Activated CD8-positive, alpha-beta memory T cell treated with anti-CD3 and anti-CD28 coated beads, Interleukin-2, amount 50 U/mL, for 1 hour (primary cell): ENCODE measurements around the gene ZKSCAN1.
A peak's percentile ranks its signal among the peaks of the same experiment; 100 is the strongest.

Experiments used
- DNase-seq: peaks from one replicate; pipeline ENCODE4 v3.0.0-alpha.2; 2020; ENCODE audit errors: extremely low read depth

ZKSCAN1 gene

GRCh38 chr7:100080907-100081534 lies 65.6 kb downstream of the ZKSCAN1 start:
- no peak for DNase-seq

- peak; percentile 96 for DNase-seq
Observed at GRCh38 chr7:100081535-100082102, 66.2 kb downstream of the ZKSCAN1 start, which contains the start of gene ZNF3. ZNF3 (minus strand) TSS chr7:100081723; CDS start chr7:100077357, 4,366 bp downstream.

GRCh38 chr7:100082978-100083377 lies 67.6 kb downstream of the ZKSCAN1 start:
- DNase-seq = no peak

- no peak for DNase-seq
Observed at GRCh38 chr7:100085515-100085914, 70.1 kb downstream of the ZKSCAN1 start.

GRCh38 chr7:100087055-100087750 lies 71.8 kb downstream of the ZKSCAN1 start:
- DNase-seq = no peak

- no peak for DNase-seq
Observed at GRCh38 chr7:100088095-100088620, 72.8 kb downstream of the ZKSCAN1 start.

GRCh38 chr7:100088621-100089457 lies 73.4 kb downstream of the ZKSCAN1 start, which contains the start of gene COPS6:
COPS6 (plus strand) TSS chr7:100088969; CDS start chr7:100088991, 22 bp downstream.
- no peak for DNase-seq

- no peak for DNase-seq
Observed at GRCh38 chr7:100089458-100090196, 74.2 kb downstream of the ZKSCAN1 start.

GRCh38 chr7:100090527-100091410 lies 75.4 kb downstream of the ZKSCAN1 start:
- DNase-seq = no peak
